ENCODE measurements around the gene FGD4.

DNA sequence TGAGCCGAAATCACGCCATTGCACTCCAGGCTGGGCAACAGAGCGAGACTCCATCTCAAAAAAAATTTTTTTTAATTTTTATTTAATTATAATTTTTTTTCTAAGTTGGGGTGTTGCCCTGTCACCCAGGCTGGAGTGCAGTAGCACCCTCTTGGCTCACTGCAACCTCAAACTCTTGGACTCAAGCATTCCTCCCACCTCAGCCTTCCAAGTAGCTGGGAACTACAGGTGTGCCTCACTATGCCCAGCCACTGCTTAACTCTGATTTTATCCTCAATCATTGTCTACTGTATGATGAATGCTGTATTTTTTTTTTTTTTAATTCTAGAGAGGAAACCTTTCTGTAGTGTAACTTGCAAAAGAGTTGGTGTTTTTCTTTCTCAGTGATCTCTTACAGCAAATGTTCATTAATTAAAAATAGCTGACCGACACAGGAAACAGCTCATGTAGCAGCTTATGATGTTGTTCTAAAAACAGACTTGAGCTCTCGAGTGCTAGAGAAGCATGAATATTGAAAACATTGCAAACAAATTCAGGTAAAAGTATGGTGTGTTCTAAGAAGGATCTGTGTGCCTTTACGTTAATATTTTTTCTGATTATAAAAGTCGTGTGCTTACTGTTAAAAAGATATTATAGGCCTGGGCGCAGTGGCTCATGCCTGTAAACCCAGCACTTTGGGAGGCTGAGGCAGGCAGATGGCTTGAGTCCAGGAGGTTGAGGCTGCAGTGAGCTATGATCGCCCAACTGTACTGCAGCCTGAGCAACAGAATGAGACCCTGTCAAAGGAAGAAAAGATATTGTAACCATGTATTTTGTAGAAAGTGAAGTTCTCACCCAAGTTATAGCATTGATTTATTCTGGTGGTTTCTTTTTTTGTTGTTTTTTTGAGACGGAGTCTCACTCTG, 68.9 kb downstream of the FGD4 start:
- TF ChIP-seq POLR2A (IDR thresholded peaks at IDR 0.05; ENCODE audit: low read depth, low read length) (no peak), POLR2AphosphoS5 (IDR thresholded peaks at IDR 0.05; ENCODE audit: low read depth, low read length) (no peak), TAF1 (IDR thresholded peaks at IDR 0.05; ENCODE audit: low read depth, low read length) (no peak), POU2F2 (IDR thresholded peaks at IDR 0.05; ENCODE audit: low read depth, low read length) (no peak), SPI1 (IDR thresholded peaks at IDR 0.05; ENCODE audit: low read depth, low read length) (no peak)
